GM18505 (cell line): ENCODE measurements around the gene ARHGEF38.
"Not testable (repeated sequence)": the region's sequence is repeated elsewhere in the genome, so short reads cannot be mapped to it uniquely, and the experiment has no call there.

Source experiments
- ATAC-seq: cut with Tn5 transposase; IDR thresholded peaks from one replicate; pipeline ENCODE4 v1.9.1; 2021; ENCODE audit not compliant: unreplicated experiment
- POLR2A ChIP-seq: IDR thresholded peaks from 4 replicates; pipeline ENCODE4 v1.6.1; 2011; ENCODE audit warnings: borderline replicate concordance; ENCODE audit not compliant: insufficient read depth, insufficient read length; ENCODE audit errors: extremely low read depth

ARHGEF38 gene

DNA sequence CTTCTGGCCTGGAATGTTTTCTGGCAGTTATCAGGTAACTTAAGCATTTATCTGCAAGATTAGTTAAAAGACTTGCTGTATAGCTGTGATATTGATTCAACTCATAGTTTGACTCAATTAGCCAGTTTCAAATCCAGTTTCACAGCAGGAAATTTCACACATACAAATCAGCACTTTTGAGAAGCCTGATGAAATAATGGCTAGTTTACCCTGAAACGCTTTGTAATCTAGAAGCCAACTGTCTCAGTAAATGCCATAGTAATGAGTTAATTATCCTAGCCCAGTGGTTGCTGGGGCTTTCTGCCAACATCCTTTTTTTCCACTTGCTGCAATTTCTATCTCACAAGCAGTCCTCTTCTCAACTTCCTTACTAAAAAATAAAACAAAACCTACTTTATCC is 53.1 kb downstream of the ARHGEF38 start:
- ATAC-seq: no peak
- no peak for TF ChIP-seq POLR2A

GRCh38 chr4:105607876-105608275 is 55.5 kb downstream of the ARHGEF38 start:
- TF ChIP-seq POLR2A: no peak
- no peak for ATAC-seq

- not testable (repeated sequence) for ATAC-seq
Measured at GRCh38 chr4:105609819-105610218, 57.4 kb downstream of the ARHGEF38 start.

- ATAC-seq: no peak
- no peak for TF ChIP-seq POLR2A
Measured at GRCh38 chr4:105613306-105613705, 60.9 kb downstream of the ARHGEF38 start.

GRCh38 chr4:105619188-105619931 is 66.9 kb downstream of the ARHGEF38 start:
- no peak for ATAC-seq
- TF ChIP-seq POLR2A: no peak

DNA sequence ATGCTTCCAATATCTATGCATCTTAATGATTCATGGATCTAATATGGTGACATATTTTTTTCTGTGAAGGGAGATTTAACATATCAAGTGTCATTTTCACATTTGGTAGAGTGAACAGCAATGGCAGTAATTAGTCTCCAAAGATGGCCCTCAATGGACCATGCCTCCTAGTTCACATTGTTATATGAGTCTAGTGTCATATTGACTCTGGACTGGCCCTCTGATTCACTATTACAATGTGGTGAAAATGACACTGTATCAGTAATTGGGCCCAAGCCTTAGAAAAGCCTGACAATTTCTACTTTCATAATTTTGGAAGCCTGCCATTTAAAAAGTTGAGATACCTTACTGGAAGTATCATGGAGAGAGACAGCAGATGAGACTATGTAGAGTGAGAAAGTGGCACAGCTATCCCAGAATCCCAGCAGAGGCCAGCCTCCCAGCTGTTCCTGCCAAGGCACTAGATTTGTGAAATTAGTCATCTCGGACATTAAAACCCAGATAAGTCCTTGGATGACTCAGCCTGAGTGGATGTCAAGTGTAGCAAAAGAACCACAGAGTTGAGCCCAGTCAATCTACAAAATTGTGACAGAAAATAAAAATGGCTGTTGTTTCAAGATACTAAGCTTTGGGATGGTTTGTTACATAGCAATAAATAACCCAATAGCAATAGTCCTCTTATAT is 68.4 kb downstream of the ARHGEF38 start:
- TF ChIP-seq POLR2A: no peak
- ATAC-seq: no peak

GRCh38 chr4:105622269-105622668 is 69.8 kb downstream of the ARHGEF38 start:
- no peak for ATAC-seq

DNA sequence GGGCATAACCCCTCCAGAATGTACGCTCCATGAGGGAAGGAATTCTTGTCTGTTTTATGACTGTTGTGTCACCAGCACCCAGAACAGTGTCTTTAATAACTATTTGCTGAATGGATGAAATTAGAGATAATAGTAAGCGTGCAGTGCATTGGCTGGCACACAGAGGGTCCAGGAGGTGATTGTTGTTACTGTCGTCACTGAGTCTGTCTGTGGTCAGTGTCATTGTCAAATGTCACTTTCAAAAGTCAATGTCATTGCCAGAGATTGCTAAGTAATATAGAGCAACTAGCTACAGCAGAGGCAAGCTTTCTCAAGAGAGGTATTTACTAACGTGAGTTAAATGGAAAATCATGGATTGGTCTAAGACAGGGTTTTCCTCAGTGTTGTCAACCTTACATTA is 70.7 kb downstream of the ARHGEF38 start:
- no peak for TF ChIP-seq POLR2A
- no peak for ATAC-seq

More at GRCh38 chr4:105622269-105622668, 69.8 kb downstream of the ARHGEF38 start:
- no peak for TF ChIP-seq POLR2A

- peak; percentile 51 for ATAC-seq
- TF ChIP-seq POLR2A: no peak
Measured at GRCh38 chr4:105624530-105624929, 72.1 kb downstream of the ARHGEF38 start.

DNA sequence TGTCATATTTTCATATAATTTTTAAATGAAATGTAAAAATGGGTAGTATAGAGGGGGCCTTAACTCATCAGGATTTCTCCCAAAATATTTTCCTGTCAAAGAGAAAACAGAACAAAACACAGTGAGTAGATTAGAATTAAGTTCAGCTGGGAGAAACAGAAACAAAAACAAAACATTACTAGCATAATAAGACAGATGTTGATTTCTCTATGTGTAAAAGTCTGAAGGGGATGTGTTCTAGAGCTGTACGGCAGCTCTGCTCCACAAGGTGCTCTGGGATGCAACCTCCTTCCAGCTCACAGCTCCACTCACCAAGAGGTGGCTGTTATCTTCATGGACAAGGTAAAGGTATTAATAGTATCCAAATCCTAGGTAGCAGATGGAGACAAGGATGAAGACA is 72.8 kb downstream of the ARHGEF38 start:
- ATAC-seq: no peak

GRCh38 chr4:105626846-105627245 is 74.4 kb downstream of the ARHGEF38 start:
- no peak for ATAC-seq
- no peak for TF ChIP-seq POLR2A

More for the DNA sequence above, 72.8 kb downstream of the ARHGEF38 start:
- TF ChIP-seq POLR2A: no peak

DNA sequence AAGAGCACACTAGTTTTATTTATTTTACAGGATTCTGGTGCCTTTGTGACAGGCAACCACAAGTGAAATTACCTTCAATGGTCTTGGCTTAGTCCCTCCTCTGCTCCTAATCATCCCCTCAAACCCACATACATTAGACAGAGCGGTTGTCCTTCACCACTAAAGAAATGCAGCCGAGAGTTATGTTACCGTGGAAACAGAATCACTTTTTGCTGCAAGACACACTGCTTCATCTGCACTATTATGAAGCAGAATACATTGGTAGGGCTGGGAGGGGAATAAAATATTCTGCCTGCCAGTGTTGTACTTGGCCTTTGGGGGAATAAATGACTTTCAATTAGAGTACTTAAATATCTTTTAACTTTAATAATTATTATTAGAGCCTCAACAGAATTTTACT is 75.2 kb downstream of the ARHGEF38 start:
- no peak for ATAC-seq
- TF ChIP-seq POLR2A: no peak

- ATAC-seq: no peak
- no peak for TF ChIP-seq POLR2A
Measured at GRCh38 chr4:105630670-105631655, 78.5 kb downstream of the ARHGEF38 start.
